GM12872 (cell line): ENCODE data around the gene TNS4.

ENCODE experiments used
- CTCF ChIP-seq: IDR thresholded peaks from 3 replicates; pipeline ENCODE4 v1.5.1; 2011; ENCODE audit warnings: low read depth, mild to moderate bottlenecking, low read length, moderate library complexity; ENCODE audit not compliant: insufficient read depth

Gene TNS4

GRCh38 chr17:40501499-40501911, at the start of gene TNS4:
Gene TNS4 (minus strand): TSS chr17:40501623. CDS start chr17:40496425, 5,198 bp downstream.
- TF ChIP-seq CTCF = no peak

GRCh38 chr17:40550608-40551007, 49.2 kb upstream of the TNS4 start:
- no peak for TF ChIP-seq CTCF

GRCh38 chr17:40548982-40549685, 47.7 kb upstream of the TNS4 start:
- TF ChIP-seq CTCF = no peak

GRCh38 chr17:40548491-40548981, 47.1 kb upstream of the TNS4 start:
- no peak for TF ChIP-seq CTCF

GRCh38 chr17:40547785-40548478, 46.5 kb upstream of the TNS4 start:
- no peak for TF ChIP-seq CTCF

GRCh38 chr17:40547079-40547784, 45.8 kb upstream of the TNS4 start:
- no peak for TF ChIP-seq CTCF

- TF ChIP-seq CTCF = no peak
Measured at GRCh38 chr17:40545660-40546059, 44.2 kb upstream of the TNS4 start.
